CD4-positive, alpha-beta T cell (primary cell): ENCODE data around the gene APP. TPM values are rescaled to one million over a fixed set of nuclear protein-coding genes. Genes with fewer than 3 reads are reported as not detected.

Experiments
- ATAC-seq: fragments of 200-7000 bp; cut with Tn5 transposase; one replicate; pipeline ENCODE4 v1.10.0; 2022; ENCODE audit warnings: mild to moderate bottlenecking; ENCODE audit not compliant: poor library complexity
- CTCF ChIA-PET: fragments of 350-600 bp; sonication (Branson Sonifier 250); formaldehyde crosslinking; loops from one replicate; lab custom pipeline; 2021; ENCODE audit warnings: antibody characterized with exemption, inconsistent platforms; lab: Charles Lee
- POLR2A ChIA-PET: fragments of 350-600 bp; sonication (Branson Sonifier 250); formaldehyde crosslinking; loops from one replicate; lab custom pipeline; 2021; ENCODE audit warnings: antibody characterized with exemption, inconsistent platforms; lab: Charles Lee
- DNase-seq, 14 experiments: peaks; one replicate each; pipeline ENCODE4 v3.0.0-alpha.2; 2013 to 2020; ENCODE audit warnings: mixed read lengths in 2 of 14
- H3K27ac ChIP-seq, 2 donors: one replicate each; pipeline versions ENCODE4 v1.5.1 to v1.7.0; 2013; ENCODE audit warnings: low read length in 2 of 2, low read depth in 1 of 2, mild to moderate bottlenecking in 1 of 2
- H3K27me3 ChIP-seq, 2 experiments: 1 replicate in 1 of 2; 2 replicates in 1 of 2; pipeline versions ENCODE4 v1.6.1 to v1.7.0; 2013; ENCODE audit warnings: low read length in 2 of 2, control low read depth in 1 of 2, mild to moderate bottlenecking in 1 of 2, moderate library complexity in 1 of 2; ENCODE audit not compliant: insufficient read depth in 2 of 2, control insufficient read depth in 1 of 2
- H3K36me3 ChIP-seq: one replicate; pipeline ENCODE4 v1.6.1; 2013; ENCODE audit warnings: low read length, control low read depth; ENCODE audit not compliant: insufficient read depth
- H3K4me1 ChIP-seq: one replicate; pipeline ENCODE4 v1.6.1; 2013; ENCODE audit warnings: low read length, control low read depth; ENCODE audit not compliant: insufficient read depth
- H3K4me3 ChIP-seq: one replicate; pipeline ENCODE4 v1.5.1; 2013; ENCODE audit warnings: mild to moderate bottlenecking, low read length, moderate library complexity
- H3K9me3 ChIP-seq, 2 experiments: 1 replicate in 1 of 2; 2 replicates in 1 of 2; pipeline versions ENCODE4 v1.6.1 to v1.7.0; 2013; ENCODE audit warnings: low read length in 2 of 2, mild to moderate bottlenecking in 2 of 2, control low read depth in 1 of 2, moderate library complexity in 1 of 2; ENCODE audit not compliant: control insufficient read depth in 1 of 2, insufficient read depth in 1 of 2
- H3K27ac Mint-ChIP-seq: one replicate; pipeline ENCODE4 v1.8.0; 2020; ENCODE audit warnings: mixed read lengths
- H3K27me3 Mint-ChIP-seq: one replicate; pipeline ENCODE4 v1.8.0; 2021; ENCODE audit warnings: mixed read lengths
- H3K36me3 Mint-ChIP-seq: one replicate; pipeline ENCODE4 v1.8.0; 2021; ENCODE audit warnings: low read depth, mixed read lengths
- H3K4me1 Mint-ChIP-seq: one replicate; pipeline ENCODE4 v1.8.0; 2021; ENCODE audit warnings: low read depth, mixed read lengths
- H3K4me3 Mint-ChIP-seq: one replicate; pipeline ENCODE4 v1.8.0; 2020; ENCODE audit warnings: mild to moderate bottlenecking, mixed read lengths
- H3K9me3 Mint-ChIP-seq: one replicate; pipeline ENCODE4 v1.8.0; 2020; ENCODE audit warnings: mixed read lengths
- intact Hi-C, 2 experiments: fragments of 100-400 bp; cut with DNase I in 1 of 2; cut with micrococcal nuclease in 1 of 2; formaldehyde crosslinking; loops; one replicate each; pipeline versions ENCODE4 v1.15.1 to v1.9.0; 2023 to 2025; cut with DNase I, micrococcal nuclease
- total RNA-seq, 174 experiments: library from RNA in 2 of 174; stranded (reverse) in 2 of 174; gene quantifications; one replicate each; pipeline ENCODE4 v1.2.3 and lab custom pipeline; 2021 to 2026
- TF ChIP-seq, protein P1 (sequence below): fragments of 200-600 bp; IDR thresholded peaks from one replicate; pipeline ENCODE4 v1.8.0; 2022; ENCODE audit warnings: antibody characterized with exemption, mild to moderate bottlenecking

The APP gene
- total RNA-seq, 2 experiments from 2014 or later = 43.6 to 44.4 TPM

DNA sequence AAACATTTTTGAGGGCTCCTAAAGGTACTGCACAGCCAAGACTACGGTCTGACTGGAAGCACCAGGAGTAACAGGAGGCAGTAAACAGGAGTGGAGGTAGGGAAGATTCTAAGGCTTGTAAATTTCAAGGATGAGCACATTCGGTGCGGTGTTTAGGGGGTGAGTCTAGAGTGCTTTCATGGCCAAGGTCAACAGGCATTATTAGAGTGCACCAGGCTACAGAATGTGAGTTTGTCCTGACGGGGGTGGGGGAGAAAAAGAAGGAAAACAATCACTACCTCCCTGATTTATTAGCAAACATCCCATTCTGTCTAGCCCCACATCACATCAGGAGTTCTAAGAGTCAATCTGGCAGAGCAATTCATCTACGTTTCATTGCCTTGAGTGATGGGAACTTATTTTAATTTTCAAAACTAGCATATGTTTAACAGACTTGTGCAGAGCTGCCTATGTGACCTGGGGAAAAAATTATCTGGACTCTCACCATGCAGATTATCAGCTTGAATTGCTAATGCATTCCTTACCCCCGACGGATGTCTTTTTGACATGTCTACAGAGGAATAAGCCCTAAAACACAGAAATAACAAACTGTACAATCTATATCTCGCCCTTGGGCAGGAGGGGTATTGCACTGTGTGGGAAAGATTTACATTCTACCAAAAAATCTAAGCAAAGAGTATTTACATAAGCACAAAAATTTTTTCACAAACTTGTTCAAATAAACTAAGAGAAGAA lies 45.0 kb downstream of the APP start:
- ChIA-PET POLR2A (no interaction called here), CTCF (interaction anchor here (0.5 to 0.9 kb wide), 2 partner anchors 45 to 297 kb away, joined by 3 read pairs; partner anchors contain the start of gene APP)
- Histone ChIP-seq H3K4me3 (no peak overlapping the region), H3K4me1 (no peaks in the 10 kb centered on the region), H3K36me3 (no peaks in the 10 kb centered on the region), H3K27me3 (no peaks in the 10 kb centered on the region), H3K27ac (no peak overlapping the region), H3K9me3 (no peaks in the 10 kb centered on the region)
- DNase-seq (no peak), ATAC-seq (no peak)
- Mint-ChIP-seq H3K36me3 (no peaks in the 10 kb centered on the region), H3K4me1 (peaks cover 20% of the 10 kb centered on the region), H3K9me3 (no peaks in the 10 kb centered on the region), H3K4me3 (no peak overlapping the region), H3K27ac (no peak overlapping the region), H3K27me3 (no peaks in the 10 kb centered on the region)
- intact Hi-C loops = no loop called here
- TF ChIP-seq, protein P1, sequence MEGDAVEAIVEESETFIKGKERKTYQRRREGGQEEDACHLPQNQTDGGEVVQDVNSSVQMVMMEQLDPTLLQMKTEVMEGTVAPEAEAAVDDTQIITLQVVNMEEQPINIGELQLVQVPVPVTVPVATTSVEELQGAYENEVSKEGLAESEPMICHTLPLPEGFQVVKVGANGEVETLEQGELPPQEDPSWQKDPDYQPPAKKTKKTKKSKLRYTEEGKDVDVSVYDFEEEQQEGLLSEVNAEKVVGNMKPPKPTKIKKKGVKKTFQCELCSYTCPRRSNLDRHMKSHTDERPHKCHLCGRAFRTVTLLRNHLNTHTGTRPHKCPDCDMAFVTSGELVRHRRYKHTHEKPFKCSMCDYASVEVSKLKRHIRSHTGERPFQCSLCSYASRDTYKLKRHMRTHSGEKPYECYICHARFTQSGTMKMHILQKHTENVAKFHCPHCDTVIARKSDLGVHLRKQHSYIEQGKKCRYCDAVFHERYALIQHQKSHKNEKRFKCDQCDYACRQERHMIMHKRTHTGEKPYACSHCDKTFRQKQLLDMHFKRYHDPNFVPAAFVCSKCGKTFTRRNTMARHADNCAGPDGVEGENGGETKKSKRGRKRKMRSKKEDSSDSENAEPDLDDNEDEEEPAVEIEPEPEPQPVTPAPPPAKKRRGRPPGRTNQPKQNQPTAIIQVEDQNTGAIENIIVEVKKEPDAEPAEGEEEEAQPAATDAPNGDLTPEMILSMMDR = no peak

DNA sequence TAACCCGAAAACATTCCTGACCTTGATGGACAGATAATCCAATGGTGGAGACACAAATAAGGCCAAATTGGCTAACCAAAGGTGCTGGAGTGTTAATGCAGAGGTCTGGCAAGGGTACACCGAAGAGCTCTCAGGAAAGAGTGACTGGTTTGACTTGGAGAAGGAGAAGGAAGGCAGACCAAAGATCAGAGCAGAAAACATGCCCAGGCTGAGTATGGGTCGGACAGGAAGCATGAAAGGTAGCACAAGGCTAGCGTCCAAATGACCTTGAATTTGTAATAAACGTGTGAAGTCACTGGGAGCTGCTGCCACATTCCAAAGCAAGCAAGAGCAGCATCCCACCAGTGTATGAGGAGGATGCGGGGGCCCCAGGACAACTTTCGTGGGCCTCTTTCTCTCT lies 45.7 kb downstream of the APP start:
- Mint-ChIP-seq H3K4me1 (peaks cover 15% of the 10 kb centered on the region), H3K9me3 (no peaks in the 10 kb centered on the region), H3K36me3 (no peaks in the 10 kb centered on the region), H3K27ac (no peak overlapping the region), H3K4me3 (no peak overlapping the region), H3K27me3 (no peaks in the 10 kb centered on the region)
- H3K4me3 ChIP-seq = no peak overlapping the region
- DNase-seq = no peak
- no peaks in the 10 kb centered on the region for H3K9me3 ChIP-seq
- POLR2A ChIA-PET = interaction anchor here (0.8 kb wide), 1 partner anchor 157 kb away, joined by 3 read pairs; no protein-coding TSS in a partner anchor
- ATAC-seq = no peak
- H3K36me3 ChIP-seq = no peaks in the 10 kb centered on the region
- no peaks in the 10 kb centered on the region for H3K4me1 ChIP-seq
- TF ChIP-seq, protein P1 = no peak
- intact Hi-C loops = no loop called here
- CTCF ChIA-PET = no interaction called here
- no peaks in the 10 kb centered on the region for H3K27me3 ChIP-seq
- H3K27ac ChIP-seq = no peak overlapping the region

DNA sequence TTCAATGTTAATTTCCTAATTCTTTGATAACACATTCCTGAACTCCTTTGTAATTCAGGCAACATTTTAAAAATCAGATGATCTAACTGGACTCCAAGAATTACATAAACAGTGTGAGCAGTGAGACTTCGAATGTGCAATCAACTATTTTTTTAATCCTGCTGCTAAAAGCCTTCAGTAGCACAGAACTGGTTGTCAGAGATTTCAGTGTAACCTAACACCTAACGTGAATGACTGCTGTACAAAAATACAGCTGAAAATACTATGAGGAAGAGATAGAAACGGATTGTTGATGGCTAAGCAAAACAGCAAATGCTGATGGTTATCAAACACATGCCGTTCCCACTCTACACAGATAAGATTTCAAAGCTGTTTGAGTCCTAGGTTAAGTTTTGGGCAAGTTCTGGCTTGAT lies 46.1 kb downstream of the APP start:
- Histone ChIP-seq H3K4me3 (no peak overlapping the region), H3K9me3 (no peaks in the 10 kb centered on the region), H3K4me1 (no peaks in the 10 kb centered on the region), H3K27me3 (no peaks in the 10 kb centered on the region), H3K36me3 (no peaks in the 10 kb centered on the region), H3K27ac (no peak overlapping the region)
- Mint-ChIP-seq H3K27ac (no peak overlapping the region), H3K9me3 (no peaks in the 10 kb centered on the region), H3K4me1 (peaks cover 18% of the 10 kb centered on the region), H3K36me3 (no peaks in the 10 kb centered on the region), H3K27me3 (no peaks in the 10 kb centered on the region), H3K4me3 (no peak overlapping the region)
- ATAC-seq (no peak), DNase-seq (no peak)
- POLR2A ChIA-PET = interaction anchor here (0.8 kb wide), 1 partner anchor 157 kb away, joined by 3 read pairs; no protein-coding TSS in a partner anchor
- TF ChIP-seq, protein P1 = no peak
- intact Hi-C loops = no loop called here
- CTCF ChIA-PET = no interaction called here
